HCT116 (cell line): ENCODE measurements around the gene HTR3A.

ENCODE experiments used
- JUND ChIP-seq: IDR thresholded peaks from 2 replicates; pipeline ENCODE4 v1.6.1; 2012
- POLR2A ChIP-seq: IDR thresholded peaks from 2 replicates; pipeline ENCODE4 v1.7.0; 2011; ENCODE audit warnings: borderline replicate concordance; ENCODE audit not compliant: insufficient read depth, insufficient read length; ENCODE audit errors: extremely low read depth
- POLR2AphosphoS5 ChIP-seq: IDR thresholded peaks from 2 replicates; pipeline ENCODE4 v1.6.1; 2011; ENCODE audit warnings: mild to moderate bottlenecking, low read depth, low read length, moderate library complexity
- SIN3A ChIP-seq: IDR thresholded peaks from 2 replicates; pipeline ENCODE4 v1.6.1; 2012; ENCODE audit warnings: low read depth
- SP1 ChIP-seq: IDR thresholded peaks from 2 replicates; pipeline ENCODE4 v1.6.1; 2012; ENCODE audit warnings: low read depth
- SRF ChIP-seq: IDR thresholded peaks from 2 replicates; pipeline ENCODE4 v1.6.1; 2012; ENCODE audit warnings: low read depth
- YY1 ChIP-seq: IDR thresholded peaks from 2 replicates; pipeline ENCODE4 v1.6.1; 2011; ENCODE audit warnings: low read length, low read depth, moderate library complexity, mild to moderate bottlenecking; ENCODE audit not compliant: insufficient replicate concordance; ENCODE audit errors: extremely low read depth
- ZFX ChIP-seq: fragments of 450-650 bp; IDR thresholded peaks from 2 replicates; pipeline ENCODE4 v1.6.1; 2017
- TF ChIP-seq, protein P1 (sequence below), 3 experiments: fragments of 200-600 bp in 1 of 3; sonication (generic) in 1 of 3; IDR thresholded peaks in 2 of 3; conservative IDR thresholded peaks in 1 of 3; 2 replicates each; pipeline ENCODE4 v1.5.1; 2012 to 2017; ENCODE audit warnings: low read depth in 2 of 3, low read length in 2 of 3, antibody characterized with exemption in 1 of 3, borderline replicate concordance in 1 of 3, control low read depth in 1 of 3, mild to moderate bottlenecking in 1 of 3, mixed read lengths in 1 of 3, mixed run types in 1 of 3, moderate library complexity in 1 of 3; ENCODE audit not compliant: insufficient read depth in 1 of 3
- TF ChIP-seq, protein P2 (sequence below): IDR thresholded peaks from 2 replicates; pipeline ENCODE4 v1.6.1; 2012
- TF ChIP-seq, protein P3 (sequence below): IDR thresholded peaks from 2 replicates; pipeline ENCODE4 v1.6.1; 2012; ENCODE audit warnings: low read depth

DNA sequence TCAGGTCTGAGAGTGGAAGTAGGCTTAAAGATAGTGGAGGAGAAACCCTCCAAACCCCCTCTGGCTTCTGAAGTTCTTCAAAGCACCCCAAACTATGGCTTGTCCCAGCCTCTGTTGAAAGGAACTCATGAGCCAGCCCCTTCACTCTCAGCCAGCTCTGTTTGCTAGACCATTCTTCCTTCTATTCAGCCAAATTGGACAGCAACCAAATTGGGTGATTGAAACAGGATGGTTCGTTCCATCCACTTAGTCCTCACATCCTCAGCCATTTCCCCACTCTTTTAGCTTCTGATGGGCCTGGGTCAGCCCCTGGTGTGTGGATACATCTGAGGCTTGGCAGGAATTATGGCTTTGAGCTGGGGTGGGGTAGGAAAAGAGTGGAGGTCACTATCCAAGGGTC, 4.5 kb downstream of the HTR3A start:
- TF ChIP-seq, protein P1, sequence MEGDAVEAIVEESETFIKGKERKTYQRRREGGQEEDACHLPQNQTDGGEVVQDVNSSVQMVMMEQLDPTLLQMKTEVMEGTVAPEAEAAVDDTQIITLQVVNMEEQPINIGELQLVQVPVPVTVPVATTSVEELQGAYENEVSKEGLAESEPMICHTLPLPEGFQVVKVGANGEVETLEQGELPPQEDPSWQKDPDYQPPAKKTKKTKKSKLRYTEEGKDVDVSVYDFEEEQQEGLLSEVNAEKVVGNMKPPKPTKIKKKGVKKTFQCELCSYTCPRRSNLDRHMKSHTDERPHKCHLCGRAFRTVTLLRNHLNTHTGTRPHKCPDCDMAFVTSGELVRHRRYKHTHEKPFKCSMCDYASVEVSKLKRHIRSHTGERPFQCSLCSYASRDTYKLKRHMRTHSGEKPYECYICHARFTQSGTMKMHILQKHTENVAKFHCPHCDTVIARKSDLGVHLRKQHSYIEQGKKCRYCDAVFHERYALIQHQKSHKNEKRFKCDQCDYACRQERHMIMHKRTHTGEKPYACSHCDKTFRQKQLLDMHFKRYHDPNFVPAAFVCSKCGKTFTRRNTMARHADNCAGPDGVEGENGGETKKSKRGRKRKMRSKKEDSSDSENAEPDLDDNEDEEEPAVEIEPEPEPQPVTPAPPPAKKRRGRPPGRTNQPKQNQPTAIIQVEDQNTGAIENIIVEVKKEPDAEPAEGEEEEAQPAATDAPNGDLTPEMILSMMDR (IDR thresholded peaks at IDR 0.05 in 2 of 3, conservative IDR thresholded peaks at IDR 0.05 in 1 of 3; ENCODE audit: borderline replicate concordance in 1 of 3, insufficient read depth in 1 of 3, low read depth in 2 of 3, low read length in 2 of 3): no peak
- TF ChIP-seq SP1 (no peak), ZFX (no peak), SIN3A (no peak), POLR2AphosphoS5 (no peak), POLR2A (no peak), SRF (no peak), YY1 (no peak), JUND (no peak)
- TF ChIP-seq, protein P2, sequence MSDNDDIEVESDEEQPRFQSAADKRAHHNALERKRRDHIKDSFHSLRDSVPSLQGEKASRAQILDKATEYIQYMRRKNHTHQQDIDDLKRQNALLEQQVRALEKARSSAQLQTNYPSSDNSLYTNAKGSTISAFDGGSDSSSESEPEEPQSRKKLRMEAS: no peak
- TF ChIP-seq, protein P3, sequence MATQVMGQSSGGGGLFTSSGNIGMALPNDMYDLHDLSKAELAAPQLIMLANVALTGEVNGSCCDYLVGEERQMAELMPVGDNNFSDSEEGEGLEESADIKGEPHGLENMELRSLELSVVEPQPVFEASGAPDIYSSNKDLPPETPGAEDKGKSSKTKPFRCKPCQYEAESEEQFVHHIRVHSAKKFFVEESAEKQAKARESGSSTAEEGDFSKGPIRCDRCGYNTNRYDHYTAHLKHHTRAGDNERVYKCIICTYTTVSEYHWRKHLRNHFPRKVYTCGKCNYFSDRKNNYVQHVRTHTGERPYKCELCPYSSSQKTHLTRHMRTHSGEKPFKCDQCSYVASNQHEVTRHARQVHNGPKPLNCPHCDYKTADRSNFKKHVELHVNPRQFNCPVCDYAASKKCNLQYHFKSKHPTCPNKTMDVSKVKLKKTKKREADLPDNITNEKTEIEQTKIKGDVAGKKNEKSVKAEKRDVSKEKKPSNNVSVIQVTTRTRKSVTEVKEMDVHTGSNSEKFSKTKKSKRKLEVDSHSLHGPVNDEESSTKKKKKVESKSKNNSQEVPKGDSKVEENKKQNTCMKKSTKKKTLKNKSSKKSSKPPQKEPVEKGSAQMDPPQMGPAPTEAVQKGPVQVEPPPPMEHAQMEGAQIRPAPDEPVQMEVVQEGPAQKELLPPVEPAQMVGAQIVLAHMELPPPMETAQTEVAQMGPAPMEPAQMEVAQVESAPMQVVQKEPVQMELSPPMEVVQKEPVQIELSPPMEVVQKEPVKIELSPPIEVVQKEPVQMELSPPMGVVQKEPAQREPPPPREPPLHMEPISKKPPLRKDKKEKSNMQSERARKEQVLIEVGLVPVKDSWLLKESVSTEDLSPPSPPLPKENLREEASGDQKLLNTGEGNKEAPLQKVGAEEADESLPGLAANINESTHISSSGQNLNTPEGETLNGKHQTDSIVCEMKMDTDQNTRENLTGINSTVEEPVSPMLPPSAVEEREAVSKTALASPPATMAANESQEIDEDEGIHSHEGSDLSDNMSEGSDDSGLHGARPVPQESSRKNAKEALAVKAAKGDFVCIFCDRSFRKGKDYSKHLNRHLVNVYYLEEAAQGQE: no peak
